Measurements from ENCODE around the gene R3HDM4.

DNA sequence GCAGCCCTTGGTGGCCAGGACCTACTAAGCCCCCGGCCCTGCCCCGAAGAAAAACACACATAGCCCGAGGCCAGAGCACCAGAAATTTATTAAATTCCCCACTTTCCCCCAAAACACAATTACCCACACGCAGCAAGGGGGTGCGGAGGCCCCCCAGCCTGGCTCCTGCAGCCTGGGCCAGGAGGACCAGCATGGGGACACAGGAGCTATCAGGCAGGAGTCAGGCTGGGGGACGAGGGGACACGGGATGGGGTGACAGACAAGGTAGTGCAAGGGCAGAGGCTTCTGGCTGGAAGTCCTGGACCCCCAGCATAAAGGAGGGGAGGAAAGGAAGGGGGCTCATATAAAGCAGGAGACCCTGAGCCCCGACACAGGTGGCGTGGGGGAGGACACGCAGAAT lies 16.6 kb downstream of the R3HDM4 start:
- TF ChIP-seq FOXP2 (optimal IDR thresholded peaks at IDR 0.05; ENCODE audit: borderline replicate concordance, extremely low read depth, extremely low read length, insufficient read depth) = no peak
- TF ChIP-seq, protein P1, sequence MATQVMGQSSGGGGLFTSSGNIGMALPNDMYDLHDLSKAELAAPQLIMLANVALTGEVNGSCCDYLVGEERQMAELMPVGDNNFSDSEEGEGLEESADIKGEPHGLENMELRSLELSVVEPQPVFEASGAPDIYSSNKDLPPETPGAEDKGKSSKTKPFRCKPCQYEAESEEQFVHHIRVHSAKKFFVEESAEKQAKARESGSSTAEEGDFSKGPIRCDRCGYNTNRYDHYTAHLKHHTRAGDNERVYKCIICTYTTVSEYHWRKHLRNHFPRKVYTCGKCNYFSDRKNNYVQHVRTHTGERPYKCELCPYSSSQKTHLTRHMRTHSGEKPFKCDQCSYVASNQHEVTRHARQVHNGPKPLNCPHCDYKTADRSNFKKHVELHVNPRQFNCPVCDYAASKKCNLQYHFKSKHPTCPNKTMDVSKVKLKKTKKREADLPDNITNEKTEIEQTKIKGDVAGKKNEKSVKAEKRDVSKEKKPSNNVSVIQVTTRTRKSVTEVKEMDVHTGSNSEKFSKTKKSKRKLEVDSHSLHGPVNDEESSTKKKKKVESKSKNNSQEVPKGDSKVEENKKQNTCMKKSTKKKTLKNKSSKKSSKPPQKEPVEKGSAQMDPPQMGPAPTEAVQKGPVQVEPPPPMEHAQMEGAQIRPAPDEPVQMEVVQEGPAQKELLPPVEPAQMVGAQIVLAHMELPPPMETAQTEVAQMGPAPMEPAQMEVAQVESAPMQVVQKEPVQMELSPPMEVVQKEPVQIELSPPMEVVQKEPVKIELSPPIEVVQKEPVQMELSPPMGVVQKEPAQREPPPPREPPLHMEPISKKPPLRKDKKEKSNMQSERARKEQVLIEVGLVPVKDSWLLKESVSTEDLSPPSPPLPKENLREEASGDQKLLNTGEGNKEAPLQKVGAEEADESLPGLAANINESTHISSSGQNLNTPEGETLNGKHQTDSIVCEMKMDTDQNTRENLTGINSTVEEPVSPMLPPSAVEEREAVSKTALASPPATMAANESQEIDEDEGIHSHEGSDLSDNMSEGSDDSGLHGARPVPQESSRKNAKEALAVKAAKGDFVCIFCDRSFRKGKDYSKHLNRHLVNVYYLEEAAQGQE (IDR thresholded peaks at IDR 0.05; ENCODE audit: insufficient read depth in 1 of 2, low read depth in 2 of 2, low read length in 2 of 2) = no peak
- no peak for TF ChIP-seq POLR2AphosphoS5 (IDR thresholded peaks at IDR 0.05; ENCODE audit: low read depth, low read length)
- TF ChIP-seq TAF1 (IDR thresholded peaks at IDR 0.05; ENCODE audit: borderline replicate concordance, insufficient read depth, low read length) = no peak
